ENCODE results near the gene ABCA2.

Gene ABCA2

GRCh38 chr9:136964171-136964689 is 63.8 kb downstream of the ABCA2 start:
- Histone ChIP-seq H3K79me2 (ENCODE audit: control insufficient read depth, insufficient read depth, low read length, unreplicated experiment) (no peaks in the 10 kb centered on the region), H3K27ac (ENCODE audit: low read depth, low read length) (no peak overlapping the region)

GRCh38 chr9:136963751-136964150 is 64.3 kb downstream of the ABCA2 start:
- no peak overlapping the region for H2AFZ ChIP-seq (ENCODE audit: low read length, unreplicated experiment)
- H3K4me3 ChIP-seq (ENCODE audit: low read depth, low read length): no peak overlapping the region
- H3K27me3 ChIP-seq (ENCODE audit: insufficient read depth, low read length): no peaks in the 10 kb centered on the region
- H3K27ac ChIP-seq (ENCODE audit: low read depth, low read length): no peak overlapping the region
- no peaks in the 10 kb centered on the region for H3K79me2 ChIP-seq (ENCODE audit: control insufficient read depth, insufficient read depth, low read length, unreplicated experiment)
- H3K4me1 ChIP-seq (ENCODE audit: control insufficient read depth, insufficient read depth, low read length, unreplicated experiment): peaks cover 5% of the 10 kb centered on the region
- no peaks in the 10 kb centered on the region for H3K36me3 ChIP-seq (ENCODE audit: insufficient read depth, low read length)

More at GRCh38 chr9:136964171-136964689, 63.8 kb downstream of the ABCA2 start:
- Histone ChIP-seq H2AFZ (ENCODE audit: low read length, unreplicated experiment) (no peak overlapping the region), H3K36me3 (ENCODE audit: insufficient read depth, low read length) (no peaks in the 10 kb centered on the region), H3K4me3 (ENCODE audit: low read depth, low read length) (no peak overlapping the region), H3K27me3 (ENCODE audit: insufficient read depth, low read length) (no peaks in the 10 kb centered on the region), H3K4me1 (ENCODE audit: control insufficient read depth, insufficient read depth, low read length, unreplicated experiment) (peaks cover 5% of the 10 kb centered on the region)

- Histone ChIP-seq H3K4me1 (ENCODE audit: control insufficient read depth, insufficient read depth, low read length, unreplicated experiment) (peaks cover 5% of the 10 kb centered on the region), H3K27me3 (ENCODE audit: insufficient read depth, low read length) (no peaks in the 10 kb centered on the region), H3K4me3 (ENCODE audit: low read depth, low read length) (no peak overlapping the region), H3K79me2 (ENCODE audit: control insufficient read depth, insufficient read depth, low read length, unreplicated experiment) (no peaks in the 10 kb centered on the region), H2AFZ (ENCODE audit: low read length, unreplicated experiment) (no peak overlapping the region), H3K36me3 (ENCODE audit: insufficient read depth, low read length) (no peaks in the 10 kb centered on the region), H3K27ac (ENCODE audit: low read depth, low read length) (no peak overlapping the region)
Observed at GRCh38 chr9:136963341-136963740, 64.7 kb downstream of the ABCA2 start.

- peaks cover 5% of the 10 kb centered on the region for H3K4me1 ChIP-seq (ENCODE audit: control insufficient read depth, insufficient read depth, low read length, unreplicated experiment)
- no peak overlapping the region for H3K27ac ChIP-seq (ENCODE audit: low read depth, low read length)
- no peaks in the 10 kb centered on the region for H3K36me3 ChIP-seq (ENCODE audit: insufficient read depth, low read length)
- no peaks in the 10 kb centered on the region for H3K27me3 ChIP-seq (ENCODE audit: insufficient read depth, low read length)
- no peak overlapping the region for H3K4me3 ChIP-seq (ENCODE audit: low read depth, low read length)
- no peak overlapping the region for H2AFZ ChIP-seq (ENCODE audit: low read length, unreplicated experiment)
- H3K79me2 ChIP-seq (ENCODE audit: control insufficient read depth, insufficient read depth, low read length, unreplicated experiment): no peaks in the 10 kb centered on the region
Observed at GRCh38 chr9:136962701-136963248, 65.3 kb downstream of the ABCA2 start.

- Histone ChIP-seq H3K27ac (ENCODE audit: low read depth, low read length) (no peak overlapping the region), H2AFZ (ENCODE audit: low read length, unreplicated experiment) (no peak overlapping the region), H3K4me1 (ENCODE audit: control insufficient read depth, insufficient read depth, low read length, unreplicated experiment) (peaks cover 5% of the 10 kb centered on the region), H3K27me3 (ENCODE audit: insufficient read depth, low read length) (no peaks in the 10 kb centered on the region), H3K4me3 (ENCODE audit: low read depth, low read length) (no peak overlapping the region), H3K79me2 (ENCODE audit: control insufficient read depth, insufficient read depth, low read length, unreplicated experiment) (no peaks in the 10 kb centered on the region), H3K36me3 (ENCODE audit: insufficient read depth, low read length) (no peaks in the 10 kb centered on the region)
Observed at GRCh38 chr9:136962163-136962562, 65.9 kb downstream of the ABCA2 start.

GRCh38 chr9:136961279-136962065 is 66.6 kb downstream of the ABCA2 start:
- Histone ChIP-seq H3K27ac (ENCODE audit: low read depth, low read length) (no peak overlapping the region), H3K27me3 (ENCODE audit: insufficient read depth, low read length) (no peaks in the 10 kb centered on the region), H3K79me2 (ENCODE audit: control insufficient read depth, insufficient read depth, low read length, unreplicated experiment) (no peaks in the 10 kb centered on the region), H3K4me1 (ENCODE audit: control insufficient read depth, insufficient read depth, low read length, unreplicated experiment) (peaks cover 5% of the 10 kb centered on the region), H2AFZ (ENCODE audit: low read length, unreplicated experiment) (no peak overlapping the region), H3K4me3 (ENCODE audit: low read depth, low read length) (no peak overlapping the region), H3K36me3 (ENCODE audit: insufficient read depth, low read length) (no peaks in the 10 kb centered on the region)

- H3K36me3 ChIP-seq (ENCODE audit: insufficient read depth, low read length): no peaks in the 10 kb centered on the region
- no peaks in the 10 kb centered on the region for H3K27me3 ChIP-seq (ENCODE audit: insufficient read depth, low read length)
- no peak overlapping the region for H3K27ac ChIP-seq (ENCODE audit: low read depth, low read length)
- no peaks in the 10 kb centered on the region for H3K79me2 ChIP-seq (ENCODE audit: control insufficient read depth, insufficient read depth, low read length, unreplicated experiment)
- no peak overlapping the region for H3K4me3 ChIP-seq (ENCODE audit: low read depth, low read length)
- peaks cover 2% of the 10 kb centered on the region for H3K4me1 ChIP-seq (ENCODE audit: control insufficient read depth, insufficient read depth, low read length, unreplicated experiment)
- no peak overlapping the region for H2AFZ ChIP-seq (ENCODE audit: low read length, unreplicated experiment)
Observed at GRCh38 chr9:136960938-136961275, 67.1 kb downstream of the ABCA2 start.

- no peaks in the 10 kb centered on the region for H3K4me1 ChIP-seq (ENCODE audit: control insufficient read depth, insufficient read depth, low read length, unreplicated experiment)
- H3K4me3 ChIP-seq (ENCODE audit: low read depth, low read length): no peak overlapping the region
- H3K79me2 ChIP-seq (ENCODE audit: control insufficient read depth, insufficient read depth, low read length, unreplicated experiment): no peaks in the 10 kb centered on the region
- H2AFZ ChIP-seq (ENCODE audit: low read length, unreplicated experiment): no peak overlapping the region
- H3K36me3 ChIP-seq (ENCODE audit: insufficient read depth, low read length): no peaks in the 10 kb centered on the region
- H3K27me3 ChIP-seq (ENCODE audit: insufficient read depth, low read length): no peaks in the 10 kb centered on the region
- no peak overlapping the region for H3K27ac ChIP-seq (ENCODE audit: low read depth, low read length)
Observed at GRCh38 chr9:136960212-136960937, 67.7 kb downstream of the ABCA2 start.

- no peak overlapping the region for H3K4me3 ChIP-seq (ENCODE audit: low read depth, low read length)
- H3K27ac ChIP-seq (ENCODE audit: low read depth, low read length): no peak overlapping the region
- no peak overlapping the region for H2AFZ ChIP-seq (ENCODE audit: low read length, unreplicated experiment)
- H3K79me2 ChIP-seq (ENCODE audit: control insufficient read depth, insufficient read depth, low read length, unreplicated experiment): no peaks in the 10 kb centered on the region
- no peaks in the 10 kb centered on the region for H3K27me3 ChIP-seq (ENCODE audit: insufficient read depth, low read length)
- H3K4me1 ChIP-seq (ENCODE audit: control insufficient read depth, insufficient read depth, low read length, unreplicated experiment): no peaks in the 10 kb centered on the region
- H3K36me3 ChIP-seq (ENCODE audit: insufficient read depth, low read length): no peaks in the 10 kb centered on the region
Observed at GRCh38 chr9:136958898-136959850, 68.9 kb downstream of the ABCA2 start.

- no peaks in the 10 kb centered on the region for H3K27me3 ChIP-seq (ENCODE audit: insufficient read depth, low read length)
- H3K27ac ChIP-seq (ENCODE audit: low read depth, low read length): no peak overlapping the region
- H3K4me1 ChIP-seq (ENCODE audit: control insufficient read depth, insufficient read depth, low read length, unreplicated experiment): no peaks in the 10 kb centered on the region
- H3K4me3 ChIP-seq (ENCODE audit: low read depth, low read length): no peak overlapping the region
- no peak overlapping the region for H2AFZ ChIP-seq (ENCODE audit: low read length, unreplicated experiment)
- H3K36me3 ChIP-seq (ENCODE audit: insufficient read depth, low read length): no peaks in the 10 kb centered on the region
- no peaks in the 10 kb centered on the region for H3K79me2 ChIP-seq (ENCODE audit: control insufficient read depth, insufficient read depth, low read length, unreplicated experiment)
Observed at GRCh38 chr9:136958473-136958872, 69.6 kb downstream of the ABCA2 start.
